Epithelial cell of esophagus (primary cell): ENCODE results near the gene LMO3.

Experiments used
- DNase-seq: peaks from one replicate; pipeline ENCODE4 v3.0.0; 2010; ENCODE audit warnings: low read depth
- H3K4me3 ChIP-seq: 2 replicates; pipeline ENCODE4 v1.5.1; 2011; ENCODE audit warnings: mild to moderate bottlenecking, low read length, control low read depth
- TF ChIP-seq, protein P1 (sequence below): IDR thresholded peaks from 2 replicates; pipeline ENCODE4 v1.5.1; 2011; ENCODE audit warnings: low read depth, mild to moderate bottlenecking, low read length, control low read depth, inconsistent platforms; ENCODE audit not compliant: insufficient read depth; ENCODE audit errors: missing control alignments

LMO3 gene

GRCh38 chr12:16523951-16524331 lies 82.0 kb downstream of the LMO3 start:
- DNase-seq: peak; percentile 14
- TF ChIP-seq, protein P1, sequence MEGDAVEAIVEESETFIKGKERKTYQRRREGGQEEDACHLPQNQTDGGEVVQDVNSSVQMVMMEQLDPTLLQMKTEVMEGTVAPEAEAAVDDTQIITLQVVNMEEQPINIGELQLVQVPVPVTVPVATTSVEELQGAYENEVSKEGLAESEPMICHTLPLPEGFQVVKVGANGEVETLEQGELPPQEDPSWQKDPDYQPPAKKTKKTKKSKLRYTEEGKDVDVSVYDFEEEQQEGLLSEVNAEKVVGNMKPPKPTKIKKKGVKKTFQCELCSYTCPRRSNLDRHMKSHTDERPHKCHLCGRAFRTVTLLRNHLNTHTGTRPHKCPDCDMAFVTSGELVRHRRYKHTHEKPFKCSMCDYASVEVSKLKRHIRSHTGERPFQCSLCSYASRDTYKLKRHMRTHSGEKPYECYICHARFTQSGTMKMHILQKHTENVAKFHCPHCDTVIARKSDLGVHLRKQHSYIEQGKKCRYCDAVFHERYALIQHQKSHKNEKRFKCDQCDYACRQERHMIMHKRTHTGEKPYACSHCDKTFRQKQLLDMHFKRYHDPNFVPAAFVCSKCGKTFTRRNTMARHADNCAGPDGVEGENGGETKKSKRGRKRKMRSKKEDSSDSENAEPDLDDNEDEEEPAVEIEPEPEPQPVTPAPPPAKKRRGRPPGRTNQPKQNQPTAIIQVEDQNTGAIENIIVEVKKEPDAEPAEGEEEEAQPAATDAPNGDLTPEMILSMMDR: no peak

DNA sequence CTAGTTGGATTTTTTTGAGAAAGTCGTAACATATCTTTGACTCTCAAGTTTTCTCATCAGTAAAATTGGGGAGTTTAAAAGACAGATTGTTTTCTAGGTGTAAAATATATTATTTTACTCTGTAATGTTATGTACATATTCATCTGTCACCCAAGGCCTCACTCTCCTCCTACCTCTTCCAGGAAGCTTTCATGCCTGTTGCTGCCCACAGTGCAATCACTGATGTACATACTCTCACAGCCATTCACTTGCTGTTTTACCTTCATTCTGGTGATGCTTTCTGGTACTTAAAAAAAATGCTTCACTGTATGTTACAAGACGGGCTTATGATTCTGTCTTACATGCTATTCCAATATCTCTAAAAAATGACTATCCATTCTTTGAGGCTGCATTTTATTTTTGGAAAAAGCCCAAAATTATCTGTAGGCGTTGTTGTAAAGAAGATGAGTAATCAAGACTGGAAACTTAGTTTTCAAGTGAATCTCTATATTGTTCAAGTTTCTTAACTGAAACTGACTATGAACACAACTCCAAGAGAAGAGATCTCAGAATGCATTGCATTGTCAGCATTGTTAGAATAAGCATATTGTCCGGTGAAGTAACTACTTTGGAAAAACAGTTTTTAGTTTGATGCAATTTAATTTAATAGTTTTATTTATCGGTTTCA lies 82.5 kb downstream of the LMO3 start:
- TF ChIP-seq, protein P1: no peak
- no peak for DNase-seq
- H3K4me3 ChIP-seq: no peak overlapping the region

More at GRCh38 chr12:16523951-16524331, 82.0 kb downstream of the LMO3 start:
- H3K4me3 ChIP-seq: no peak overlapping the region

- TF ChIP-seq, protein P1: no peak
- no peak overlapping the region for H3K4me3 ChIP-seq
Observed at GRCh38 chr12:16520328-16520727, 85.6 kb downstream of the LMO3 start.

GRCh38 chr12:16515666-16516065 lies 90.3 kb downstream of the LMO3 start:
- TF ChIP-seq, protein P1: no peak
- peak; percentile 71 for DNase-seq
- H3K4me3 ChIP-seq: no peak overlapping the region

More at GRCh38 chr12:16520328-16520727, 85.6 kb downstream of the LMO3 start:
- DNase-seq: peak; percentile 76

DNA sequence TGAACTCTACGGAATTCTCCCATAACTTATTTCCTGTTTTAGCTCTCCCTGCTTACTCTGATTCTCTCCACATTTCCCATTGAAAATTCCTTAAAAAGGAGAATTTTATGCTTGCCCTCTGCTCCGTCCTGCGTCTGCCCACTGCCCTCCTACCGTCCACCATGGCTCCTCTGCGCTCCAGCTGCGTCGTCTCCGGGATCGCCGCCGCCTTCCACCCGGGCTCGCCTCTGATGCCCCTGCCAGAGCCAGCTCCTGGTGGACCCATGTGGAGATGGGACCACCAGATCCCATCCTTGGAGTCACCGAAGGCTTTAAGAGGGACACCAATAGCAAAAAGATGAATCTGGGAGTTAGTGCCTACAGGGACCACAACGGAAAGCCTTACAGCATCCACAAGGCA lies 92.7 kb downstream of the LMO3 start:
- TF ChIP-seq, protein P1: no peak
- H3K4me3 ChIP-seq: no peak overlapping the region
- no peak for DNase-seq

- H3K4me3 ChIP-seq: no peak overlapping the region
- DNase-seq: no peak
- TF ChIP-seq, protein P1: no peak
Observed at GRCh38 chr12:16509411-16509810, 96.6 kb downstream of the LMO3 start.

GRCh38 chr12:16506394-16506793 lies 99.6 kb downstream of the LMO3 start:
- H3K4me3 ChIP-seq: no peak overlapping the region
- TF ChIP-seq, protein P1: no peak
- DNase-seq: no peak
